ENCODE data around the gene KIF7.

The KIF7 gene

DNA sequence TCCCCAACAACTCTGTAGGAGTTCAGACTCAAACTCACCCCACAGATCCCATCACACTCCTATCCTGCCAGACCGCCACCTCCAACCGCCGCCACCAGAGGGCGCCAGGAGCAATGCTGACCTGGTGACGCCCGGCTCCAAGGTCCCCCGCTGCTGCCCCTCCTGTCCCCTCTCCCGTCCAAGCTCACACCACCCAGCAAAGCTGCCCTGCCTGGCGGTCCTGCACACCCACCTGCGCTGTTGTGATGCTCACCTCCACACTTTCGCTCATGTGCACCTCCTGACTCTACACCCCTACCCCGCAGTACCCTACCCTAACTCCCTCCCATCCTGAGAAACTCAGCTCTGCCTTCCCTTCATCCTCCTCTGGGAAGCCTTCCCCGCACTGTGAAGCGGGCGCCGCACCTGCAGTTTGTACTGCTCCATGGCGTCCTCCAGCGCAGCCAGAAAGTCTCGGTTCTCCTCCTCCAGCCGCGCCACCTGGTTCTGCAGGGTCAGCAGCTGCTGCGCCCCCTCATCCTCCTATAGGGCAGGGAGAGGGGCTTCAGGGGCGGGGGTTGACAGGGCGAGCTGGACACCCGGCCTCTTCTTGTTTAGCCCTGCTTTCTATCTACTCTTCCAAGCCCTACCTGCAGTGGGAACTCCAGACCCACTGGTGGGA lies 7.9 kb downstream of the KIF7 start:
- no peak overlapping the region for H2BK12ac ChIP-seq (ENCODE audit: low read length in 2 of 2)
- H3K36me3 ChIP-seq (ENCODE audit: control insufficient read depth in 1 of 2, insufficient read depth in 2 of 2, low read depth in 1 of 2, low read length in 2 of 2), result peaks cover 55 to 58% of the 10 kb centered on the region in 2 experiments
- peaks cover 4% of the 10 kb centered on the region for H3K4me1 ChIP-seq (ENCODE audit: control insufficient read depth, insufficient read depth, low read depth, low read length)
- 54% methylated on average over 25 of the region's 25 CpGs for WGBS
- H3K23ac ChIP-seq (ENCODE audit: low read length in 2 of 2), result no peak overlapping the region
- H3K4ac ChIP-seq (ENCODE audit: low read depth in 1 of 2, low read length in 2 of 2), result peak overlapping the region in 1 of 2 experiments; percentile 72
- H3K4me2 ChIP-seq (ENCODE audit: low read length, poor library complexity, severe bottlenecking), result no peak overlapping the region
- no peak overlapping the region for H4K91ac ChIP-seq (ENCODE audit: low read length)
- peaks cover 17% of the 10 kb centered on the region for H3K79me1 ChIP-seq (replicated peaks; ENCODE audit: low read length, poor library complexity, severe bottlenecking)
- H2AFZ ChIP-seq (ENCODE audit: low read depth, low read length), result peak overlapping the region; percentile 10
- H2BK5ac ChIP-seq (ENCODE audit: low read depth, low read length, poor library complexity, severe bottlenecking), result no peak overlapping the region
- no peak overlapping the region for H3K14ac ChIP-seq (ENCODE audit: low read length in 2 of 2)
- H4K8ac ChIP-seq (ENCODE audit: low read length), result peak overlapping the region; percentile 69
- no peak overlapping the region for H2BK120ac ChIP-seq (ENCODE audit: low read depth, low read length)
- H2BK15ac ChIP-seq (ENCODE audit: low read depth, poor library complexity, severe bottlenecking), result no peak overlapping the region
- H3K9ac ChIP-seq (ENCODE audit: low read length), result peak overlapping the region; percentile 18
- peak; percentile 59 for DNase-seq
- H3K27ac ChIP-seq (ENCODE audit: low read length, poor library complexity, severe bottlenecking), result no peak overlapping the region
- no peak overlapping the region for H2AK5ac ChIP-seq (ENCODE audit: low read length, severe bottlenecking)
- H3K27me3 ChIP-seq (ENCODE audit: control insufficient read depth in 1 of 2, insufficient read depth in 1 of 2, low read length in 2 of 2), result no peaks in the 10 kb centered on the region
- H3K18ac ChIP-seq (ENCODE audit: low read depth in 1 of 2, low read length in 2 of 2), result no peak overlapping the region
- no peaks in the 10 kb centered on the region for H3K9me3 ChIP-seq (ENCODE audit: control insufficient read depth, low read length)
- H3K4me3 ChIP-seq (ENCODE audit: insufficient read depth in 1 of 2, low read depth in 1 of 2, low read length in 2 of 2), result no peak overlapping the region

GRCh38 chr15:89646416-89647141 lies 8.7 kb downstream of the KIF7 start:
- no peak for DNase-seq
- H3K23ac ChIP-seq (ENCODE audit: low read length in 2 of 2), result no peak overlapping the region
- H4K8ac ChIP-seq (ENCODE audit: low read length), result no peak overlapping the region
- H3K79me1 ChIP-seq (replicated peaks; ENCODE audit: low read length, poor library complexity, severe bottlenecking), result peaks cover 13% of the 10 kb centered on the region
- H3K27ac ChIP-seq (ENCODE audit: low read length, poor library complexity, severe bottlenecking), result no peak overlapping the region
- H3K4ac ChIP-seq (ENCODE audit: low read depth in 1 of 2, low read length in 2 of 2), result no peak overlapping the region
- WGBS, result 92% methylated on average over 22 of the region's 22 CpGs
- H3K9me3 ChIP-seq (ENCODE audit: control insufficient read depth, low read length), result no peaks in the 10 kb centered on the region
- H2BK15ac ChIP-seq (ENCODE audit: low read depth, poor library complexity, severe bottlenecking), result no peak overlapping the region
- H3K36me3 ChIP-seq (ENCODE audit: control insufficient read depth in 1 of 2, insufficient read depth in 2 of 2, low read depth in 1 of 2, low read length in 2 of 2), result peaks cover 55 to 62% of the 10 kb centered on the region in 2 experiments
- peak overlapping the region; percentile 18 for H3K9ac ChIP-seq (ENCODE audit: low read length)
- no peak overlapping the region for H2AK5ac ChIP-seq (ENCODE audit: low read length, severe bottlenecking)
- H2BK12ac ChIP-seq (ENCODE audit: low read length in 2 of 2), result no peak overlapping the region
- H3K27me3 ChIP-seq (ENCODE audit: control insufficient read depth in 1 of 2, insufficient read depth in 1 of 2, low read length in 2 of 2), result no peaks in the 10 kb centered on the region
- H3K18ac ChIP-seq (ENCODE audit: low read depth in 1 of 2, low read length in 2 of 2), result no peak overlapping the region
- H3K14ac ChIP-seq (ENCODE audit: low read length in 2 of 2), result no peak overlapping the region
- no peak overlapping the region for H3K4me3 ChIP-seq (ENCODE audit: insufficient read depth in 1 of 2, low read depth in 1 of 2, low read length in 2 of 2)
- H3K4me1 ChIP-seq (ENCODE audit: control insufficient read depth, insufficient read depth, low read depth, low read length), result peaks cover 4% of the 10 kb centered on the region
- H2BK5ac ChIP-seq (ENCODE audit: low read depth, low read length, poor library complexity, severe bottlenecking), result no peak overlapping the region
- H4K91ac ChIP-seq (ENCODE audit: low read length), result no peak overlapping the region
- no peak overlapping the region for H3K4me2 ChIP-seq (ENCODE audit: low read length, poor library complexity, severe bottlenecking)
- H2BK120ac ChIP-seq (ENCODE audit: low read depth, low read length), result no peak overlapping the region
- no peak overlapping the region for H2AFZ ChIP-seq (ENCODE audit: low read depth, low read length)

DNA sequence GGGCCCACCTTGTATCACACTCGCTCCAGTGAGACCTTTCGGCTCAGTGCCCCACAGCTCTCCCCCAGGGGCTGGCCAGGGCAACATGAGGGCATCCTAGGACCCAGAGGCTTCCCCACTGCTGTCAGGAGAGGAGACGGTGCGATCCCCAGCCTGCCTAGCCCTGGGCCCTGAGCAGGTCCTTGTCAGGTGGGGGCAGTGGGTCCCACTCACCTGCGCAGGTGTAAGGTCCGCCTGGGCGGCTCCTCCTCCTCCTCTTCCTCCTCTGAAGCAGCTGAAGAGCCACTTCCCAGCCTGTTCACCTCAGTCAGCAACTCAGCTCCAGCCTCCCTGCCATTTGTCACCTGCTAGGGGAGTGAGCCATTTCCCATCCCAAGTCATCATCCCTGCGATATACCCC lies 9.6 kb downstream of the KIF7 start:
- Histone ChIP-seq H3K79me1 (replicated peaks; ENCODE audit: low read length, poor library complexity, severe bottlenecking) (peaks cover 13% of the 10 kb centered on the region), H3K23ac (ENCODE audit: low read length in 2 of 2) (no peak overlapping the region), H2AK5ac (ENCODE audit: low read length, severe bottlenecking) (no peak overlapping the region), H3K4me1 (ENCODE audit: control insufficient read depth, insufficient read depth, low read depth, low read length) (peaks cover 4% of the 10 kb centered on the region), H3K27ac (ENCODE audit: low read length, poor library complexity, severe bottlenecking) (no peak overlapping the region), H3K14ac (ENCODE audit: low read length in 2 of 2) (no peak overlapping the region), H2BK120ac (ENCODE audit: low read depth, low read length) (no peak overlapping the region), H3K18ac (ENCODE audit: low read depth in 1 of 2, low read length in 2 of 2) (no peak overlapping the region), H3K36me3 (ENCODE audit: control insufficient read depth in 1 of 2, insufficient read depth in 2 of 2, low read depth in 1 of 2, low read length in 2 of 2) (peaks cover 62 to 70% of the 10 kb centered on the region in 2 experiments), H2BK12ac (ENCODE audit: low read length in 2 of 2) (no peak overlapping the region), H4K91ac (ENCODE audit: low read length) (no peak overlapping the region), H3K9ac (ENCODE audit: low read length) (no peak overlapping the region), H3K9me3 (ENCODE audit: control insufficient read depth, low read length) (no peaks in the 10 kb centered on the region), H2BK15ac (ENCODE audit: low read depth, poor library complexity, severe bottlenecking) (no peak overlapping the region), H3K4me2 (ENCODE audit: low read length, poor library complexity, severe bottlenecking) (no peak overlapping the region), H2AFZ (ENCODE audit: low read depth, low read length) (no peak overlapping the region), H2BK5ac (ENCODE audit: low read depth, low read length, poor library complexity, severe bottlenecking) (no peak overlapping the region), H3K4ac (ENCODE audit: low read depth in 1 of 2, low read length in 2 of 2) (no peak overlapping the region), H3K27me3 (ENCODE audit: control insufficient read depth in 1 of 2, insufficient read depth in 1 of 2, low read length in 2 of 2) (no peaks in the 10 kb centered on the region), H3K4me3 (ENCODE audit: insufficient read depth in 1 of 2, low read depth in 1 of 2, low read length in 2 of 2) (no peak overlapping the region), H4K8ac (ENCODE audit: low read length) (no peak overlapping the region)
- WGBS, result 98% methylated on average over 8 of the region's 8 CpGs
- no peak for DNase-seq

DNA sequence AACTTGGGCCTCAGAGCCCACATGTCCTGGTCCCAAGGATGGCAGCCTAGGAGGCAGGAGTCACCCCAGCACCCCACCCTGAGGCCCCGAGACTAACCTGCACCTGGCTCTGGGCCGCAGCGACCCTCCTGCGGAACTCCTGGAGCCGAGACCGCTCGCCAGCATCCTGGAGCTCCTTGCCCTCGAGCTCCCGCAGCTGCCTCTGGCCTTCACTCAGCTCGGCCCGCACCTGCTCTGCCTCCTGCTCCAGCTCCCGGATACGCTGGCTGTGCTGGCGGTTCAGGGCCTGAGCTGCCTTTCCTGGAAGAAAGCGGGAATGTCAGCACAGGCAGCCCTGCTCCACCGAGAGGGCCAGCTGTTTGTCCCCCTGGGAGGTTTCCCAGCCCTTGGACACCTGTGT lies 13.2 kb downstream of the KIF7 start:
- no peak overlapping the region for H4K8ac ChIP-seq (ENCODE audit: low read length)
- no peaks in the 10 kb centered on the region for H3K4me1 ChIP-seq (ENCODE audit: control insufficient read depth, insufficient read depth, low read depth, low read length)
- H3K4ac ChIP-seq (ENCODE audit: low read depth in 1 of 2, low read length in 2 of 2), result no peak overlapping the region
- peak overlapping the region in 1 of 2 experiments; percentile 11 for H3K4me3 ChIP-seq (ENCODE audit: insufficient read depth in 1 of 2, low read depth in 1 of 2, low read length in 2 of 2)
- no peak overlapping the region for H3K9ac ChIP-seq (ENCODE audit: low read length)
- DNase-seq, result no peak
- 97% methylated on average over 16 of the region's 16 CpGs for WGBS
- H2AFZ ChIP-seq (ENCODE audit: low read depth, low read length), result no peak overlapping the region
- no peak overlapping the region for H2BK12ac ChIP-seq (ENCODE audit: low read length in 2 of 2)
- H3K18ac ChIP-seq (ENCODE audit: low read depth in 1 of 2, low read length in 2 of 2), result no peak overlapping the region
- no peaks in the 10 kb centered on the region for H3K9me3 ChIP-seq (ENCODE audit: control insufficient read depth, low read length)
- no peak overlapping the region for H2BK120ac ChIP-seq (ENCODE audit: low read depth, low read length)
- no peak overlapping the region for H2BK15ac ChIP-seq (ENCODE audit: low read depth, poor library complexity, severe bottlenecking)
- no peak overlapping the region for H3K14ac ChIP-seq (ENCODE audit: low read length in 2 of 2)
- peaks cover 6% of the 10 kb centered on the region for H3K79me1 ChIP-seq (replicated peaks; ENCODE audit: low read length, poor library complexity, severe bottlenecking)
- no peak overlapping the region for H3K4me2 ChIP-seq (ENCODE audit: low read length, poor library complexity, severe bottlenecking)
- no peak overlapping the region for H3K23ac ChIP-seq (ENCODE audit: low read length in 2 of 2)
- no peak overlapping the region for H2BK5ac ChIP-seq (ENCODE audit: low read depth, low read length, poor library complexity, severe bottlenecking)
- H2AK5ac ChIP-seq (ENCODE audit: low read length, severe bottlenecking), result no peak overlapping the region
- no peak overlapping the region for H4K91ac ChIP-seq (ENCODE audit: low read length)
- no peak overlapping the region for H3K27ac ChIP-seq (ENCODE audit: low read length, poor library complexity, severe bottlenecking)
- H3K27me3 ChIP-seq (ENCODE audit: control insufficient read depth in 1 of 2, insufficient read depth in 1 of 2, low read length in 2 of 2), result no peaks in the 10 kb centered on the region
- peaks cover 46 to 57% of the 10 kb centered on the region in 2 experiments for H3K36me3 ChIP-seq (ENCODE audit: control insufficient read depth in 1 of 2, insufficient read depth in 2 of 2, low read depth in 1 of 2, low read length in 2 of 2)
